DOHH2 (cell line): ENCODE measurements around the gene ANKS3.

Experiments
- EZH2phosphoT487 ChIP-seq: fragments of 200-600 bp; sonication (generic); IDR thresholded peaks from 2 replicates; pipeline ENCODE4 v1.6.1; 2017; ENCODE audit warnings: borderline replicate concordance, mild to moderate bottlenecking, antibody characterized with exemption, low read length, moderate library complexity, mixed read lengths
- TF ChIP-seq, protein P1 (sequence below): fragments of 200-600 bp; sonication (generic); IDR thresholded peaks from one replicate; pipeline ENCODE4 v1.5.1; 2014; ENCODE audit warnings: antibody characterized with exemption, mild to moderate bottlenecking, low read depth, low read length; ENCODE audit not compliant: poor library complexity, severe bottlenecking

DNA sequence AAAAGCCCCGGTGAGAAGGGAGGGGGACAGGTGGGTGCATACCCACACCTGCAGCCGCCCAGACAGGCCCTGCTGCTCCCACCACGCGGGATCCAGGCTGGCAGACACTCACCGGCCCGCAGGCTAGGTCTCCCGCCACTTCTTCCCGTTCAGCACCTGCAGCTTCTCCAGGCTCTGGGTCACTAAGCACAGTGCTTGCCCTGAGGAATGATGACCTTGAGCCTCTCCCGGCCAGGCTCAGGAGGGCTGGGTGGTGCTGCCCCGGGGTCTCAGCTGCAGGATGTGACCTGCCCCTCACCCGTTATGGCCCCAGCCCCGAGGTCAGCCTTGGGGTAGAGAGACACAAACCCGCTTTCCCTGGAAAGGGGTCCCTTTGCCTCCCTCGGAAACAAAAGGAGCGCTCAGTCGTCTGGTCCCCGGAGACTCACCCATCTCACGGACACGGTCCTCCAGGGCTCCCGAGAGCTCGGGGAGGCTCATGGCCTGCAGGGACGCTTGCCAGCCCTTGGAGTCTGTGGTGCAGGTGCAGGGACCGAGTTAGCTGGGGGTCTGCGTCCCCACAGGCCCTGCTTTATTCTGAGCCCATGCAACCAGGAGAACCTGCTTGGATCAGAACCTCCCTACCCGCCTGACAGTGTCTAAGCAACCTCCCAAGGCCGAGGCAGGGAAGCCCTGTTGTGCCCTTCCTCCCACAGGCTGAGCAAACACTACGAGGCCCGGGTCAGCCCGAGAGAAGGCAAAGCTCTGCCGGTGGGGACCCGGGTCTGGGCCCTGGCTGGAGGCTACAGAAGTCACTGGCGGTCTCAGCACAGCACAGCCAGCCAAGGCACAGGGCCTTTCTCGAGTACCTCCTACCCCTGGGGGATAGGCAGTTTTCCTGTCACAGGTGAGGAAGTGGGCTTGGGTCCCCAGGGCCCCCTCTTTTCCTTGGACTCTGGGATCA, 36.9 kb downstream of the ANKS3 start:
- TF ChIP-seq, protein P1, sequence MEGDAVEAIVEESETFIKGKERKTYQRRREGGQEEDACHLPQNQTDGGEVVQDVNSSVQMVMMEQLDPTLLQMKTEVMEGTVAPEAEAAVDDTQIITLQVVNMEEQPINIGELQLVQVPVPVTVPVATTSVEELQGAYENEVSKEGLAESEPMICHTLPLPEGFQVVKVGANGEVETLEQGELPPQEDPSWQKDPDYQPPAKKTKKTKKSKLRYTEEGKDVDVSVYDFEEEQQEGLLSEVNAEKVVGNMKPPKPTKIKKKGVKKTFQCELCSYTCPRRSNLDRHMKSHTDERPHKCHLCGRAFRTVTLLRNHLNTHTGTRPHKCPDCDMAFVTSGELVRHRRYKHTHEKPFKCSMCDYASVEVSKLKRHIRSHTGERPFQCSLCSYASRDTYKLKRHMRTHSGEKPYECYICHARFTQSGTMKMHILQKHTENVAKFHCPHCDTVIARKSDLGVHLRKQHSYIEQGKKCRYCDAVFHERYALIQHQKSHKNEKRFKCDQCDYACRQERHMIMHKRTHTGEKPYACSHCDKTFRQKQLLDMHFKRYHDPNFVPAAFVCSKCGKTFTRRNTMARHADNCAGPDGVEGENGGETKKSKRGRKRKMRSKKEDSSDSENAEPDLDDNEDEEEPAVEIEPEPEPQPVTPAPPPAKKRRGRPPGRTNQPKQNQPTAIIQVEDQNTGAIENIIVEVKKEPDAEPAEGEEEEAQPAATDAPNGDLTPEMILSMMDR = no peak
- no peak for TF ChIP-seq EZH2phosphoT487
